HepG2 (cell line): ENCODE data around the gene METTL26. TPM values are rescaled to one million over a fixed set of nuclear protein-coding genes. Genes with fewer than 3 reads are reported as not detected.

Experiments
- ARHGAP35 ChIP-seq: sonication (generic); formaldehyde crosslinking; IDR thresholded peaks from 2 replicates; pipeline ENCODE4 v1.9.0; 2022; ENCODE audit warnings: mild to moderate bottlenecking, inconsistent platforms, moderate library complexity, missing genetic modification reagents, borderline replicate concordance
- ARNTL ChIP-seq: sonication (generic); formaldehyde crosslinking; IDR thresholded peaks from 2 replicates; pipeline ENCODE4 v1.4.0; 2020; ENCODE audit warnings: mild to moderate bottlenecking, missing genetic modification reagents
- ASH2L ChIP-seq: fragments of 300-600, 200-600 bp; sonication (generic); IDR thresholded peaks from 2 replicates; pipeline ENCODE4 v1.7.0; 2017; ENCODE audit warnings: low read depth, mild to moderate bottlenecking, moderate library complexity, mixed read lengths, low read length; ENCODE audit not compliant: insufficient read length
- DR1 ChIP-seq: sonication (generic); formaldehyde crosslinking; IDR thresholded peaks from 2 replicates; pipeline ENCODE4 v1.8.0; 2021; ENCODE audit warnings: mild to moderate bottlenecking, missing genetic modification reagents, inconsistent platforms
- EZH2 ChIP-seq: conservative IDR thresholded peaks from 2 replicates; pipeline ENCODE4 v1.6.1; 2012; ENCODE audit warnings: mild to moderate bottlenecking, low read depth, low read length, moderate library complexity
- HNRNPK ChIP-seq: fragments of 200-400 bp; formaldehyde crosslinking; IDR thresholded peaks from 2 replicates; pipeline ENCODE4 v1.6.1; 2018; ENCODE audit warnings: low read length, low read depth, moderate library complexity, mild to moderate bottlenecking; ENCODE audit not compliant: poor library complexity, severe bottlenecking
- JDP2 ChIP-seq: sonication (generic); formaldehyde crosslinking; IDR thresholded peaks from 2 replicates; pipeline ENCODE4 v1.8.1; 2022; ENCODE audit warnings: missing genetic modification reagents, borderline replicate concordance
- KAT7 ChIP-seq: IDR thresholded peaks from 2 replicates; pipeline ENCODE4 v1.6.1; 2018; ENCODE audit warnings: borderline replicate concordance, missing compliant biosample characterization
- SMAD9 ChIP-seq: sonication (generic); formaldehyde crosslinking; IDR thresholded peaks from 2 replicates; pipeline ENCODE4 v1.5.1; 2020; ENCODE audit warnings: mild to moderate bottlenecking, missing genetic modification reagents
- ZC3H4 ChIP-seq: sonication (generic); formaldehyde crosslinking; IDR thresholded peaks from 2 replicates; pipeline ENCODE4 v1.4.0; 2020; ENCODE audit warnings: missing genetic modification reagents, borderline replicate concordance
- ZFP1 ChIP-seq: IDR thresholded peaks from 2 replicates; pipeline ENCODE4 v1.6.1; 2016
- ZNF543 ChIP-seq: sonication (generic); formaldehyde crosslinking; IDR thresholded peaks from 2 replicates; pipeline ENCODE4 v1.4.0; 2020; ENCODE audit warnings: mild to moderate bottlenecking, missing genetic modification reagents
- ZNF569 ChIP-seq: sonication (generic); formaldehyde crosslinking; IDR thresholded peaks from 2 replicates; pipeline ENCODE4 v1.5.0; 2020; ENCODE audit warnings: mild to moderate bottlenecking, missing genetic modification reagents, moderate library complexity, borderline replicate concordance
- polyA plus RNA-seq, 8 experiments: library from polyadenylated mRNA; depleted of rRNA in 3 of 8; stranded (reverse) in 7 of 8; unstranded in 1 of 8; fragments of >200 nt; fragmentation: Illumina TruSeq in 4 of 8; extraction: Trizol in 4 of 8; gene quantifications; 2 replicates each; pipeline versions ENCODE4 v1.2.1 to v1.2.3, GENCODE V29; 2011 to 2016; ENCODE audit warnings: low read depth in 4 of 8, missing spikeins in 1 of 8, mixed read lengths in 1 of 8; ENCODE audit not compliant: insufficient read depth in 1 of 8
- total RNA-seq, 5 experiments: library from RNA; depleted of rRNA; stranded (reverse); fragments of >200 nt; fragmentation: Illumina TruSeq; extraction: Trizol; gene quantifications; 2 replicates each; pipeline ENCODE4 v1.2.3, GENCODE V29; 2016; ENCODE audit warnings: low read depth in 1 of 5
- TF ChIP-seq, protein P1 (sequence below): sonication (generic); formaldehyde crosslinking; IDR thresholded peaks from 2 replicates; pipeline ENCODE4 v1.5.0; 2020; ENCODE audit warnings: missing genetic modification reagents
- TF ChIP-seq, protein P2 (sequence below): sonication (generic); formaldehyde crosslinking; IDR thresholded peaks from 2 replicates; pipeline ENCODE4 v1.9.0; 2021; ENCODE audit warnings: missing genetic modification reagents, borderline replicate concordance
- TF ChIP-seq, protein P3 (sequence below): sonication (generic); formaldehyde crosslinking; IDR thresholded peaks from 2 replicates; pipeline ENCODE4 v1.4.0; 2020; ENCODE audit warnings: mild to moderate bottlenecking, missing genetic modification reagents
- TF ChIP-seq, protein P4 (sequence below), 2 experiments: sonication (generic) in 1 of 2; formaldehyde crosslinking in 1 of 2; IDR thresholded peaks; 2 replicates each; pipeline versions ENCODE4 v1.5.1 to v1.6.1; 2011 to 2020; ENCODE audit warnings: borderline replicate concordance in 1 of 2, low read depth in 1 of 2, low read length in 1 of 2, mild to moderate bottlenecking in 1 of 2, missing genetic modification reagents in 1 of 2, moderate library complexity in 1 of 2
- TF ChIP-seq, protein P5 (sequence below): sonication (generic); formaldehyde crosslinking; IDR thresholded peaks from 2 replicates; pipeline ENCODE4 v1.5.0; 2020; ENCODE audit warnings: missing genetic modification reagents, mild to moderate bottlenecking, borderline replicate concordance
- TF ChIP-seq, protein P6 (sequence below): sonication (generic); formaldehyde crosslinking; IDR thresholded peaks from 2 replicates; pipeline ENCODE4 v1.8.0; 2022; ENCODE audit warnings: mild to moderate bottlenecking, missing genetic modification reagents, borderline replicate concordance

The METTL26 gene
- total and polyA plus RNA-seq, 2 of the 13 experiments (the other 11 are each of a cell fraction or from before 2014, with no cell fraction given): 65.5 to 70.1 TPM

DNA sequence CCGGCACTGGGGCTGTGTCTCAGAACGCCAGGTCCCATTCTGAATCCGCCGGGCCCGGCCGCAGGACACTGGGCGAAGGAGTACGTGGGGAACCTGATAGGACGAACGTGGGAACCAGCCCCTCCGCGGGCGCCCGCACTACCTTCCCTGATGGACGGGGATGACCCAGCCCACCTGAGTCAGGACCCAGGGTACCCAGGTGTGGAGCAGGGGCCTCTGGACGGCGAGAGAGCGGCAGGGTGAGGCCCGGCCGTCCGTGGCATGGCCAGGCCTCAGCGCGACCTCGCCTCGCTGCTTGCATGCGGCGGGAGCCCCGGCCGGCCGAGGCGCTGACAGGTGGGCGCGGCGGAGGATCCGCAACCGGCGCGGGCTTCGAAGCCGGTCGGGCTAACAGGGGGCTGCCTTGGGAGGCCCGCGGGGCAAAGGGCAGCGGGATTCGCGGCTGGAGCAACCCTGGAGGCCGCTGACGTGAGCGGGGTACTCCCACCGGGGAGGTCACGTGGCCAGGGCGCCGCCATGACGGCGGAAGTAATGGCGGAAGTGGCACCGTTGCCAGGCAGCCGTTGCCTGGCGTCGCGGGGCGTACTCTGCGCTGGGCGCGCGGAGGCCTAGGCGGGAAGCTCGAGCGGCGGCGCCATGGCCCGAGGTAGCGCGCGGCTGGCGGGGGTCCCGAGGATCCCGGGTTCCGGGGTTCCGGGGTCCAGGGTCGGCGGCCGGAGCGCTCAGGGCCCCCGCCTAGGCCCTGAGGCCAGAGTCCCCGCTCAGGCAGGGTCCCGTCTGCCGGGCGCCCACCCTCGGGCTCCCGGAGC, 12.9 kb upstream of the METTL26 start, which contains the start of gene WDR90 (continued):
- TF ChIP-seq ZFP1 (CRISPR knock-in tag) (no peak), EZH2 (no peak), ZC3H4 (CRISPR knock-in tag) (no peak), JDP2 (CRISPR knock-in tag) (no peak), ZNF543 (CRISPR knock-in tag) (peak; percentile 54; the same call in 1 of the 2 replicates), ZNF569 (CRISPR knock-in tag) (peak; percentile 87; the same call in 1 of the 2 replicates), ARHGAP35 (peak; percentile 75; the same call in 1 of the 2 replicates), ARNTL (CRISPR knock-in tag) (peak; percentile 63; the same call in 1 of the 2 replicates), HNRNPK (no peak), DR1 (CRISPR knock-in tag) (peak; percentile 71; the same call in 1 of the 2 replicates), SMAD9 (no peak), KAT7 (CRISPR knock-in tag) (peak; percentile 81; the same call in 1 of the 2 replicates), ASH2L (peak; percentile 48)
- TF ChIP-seq, protein P1, sequence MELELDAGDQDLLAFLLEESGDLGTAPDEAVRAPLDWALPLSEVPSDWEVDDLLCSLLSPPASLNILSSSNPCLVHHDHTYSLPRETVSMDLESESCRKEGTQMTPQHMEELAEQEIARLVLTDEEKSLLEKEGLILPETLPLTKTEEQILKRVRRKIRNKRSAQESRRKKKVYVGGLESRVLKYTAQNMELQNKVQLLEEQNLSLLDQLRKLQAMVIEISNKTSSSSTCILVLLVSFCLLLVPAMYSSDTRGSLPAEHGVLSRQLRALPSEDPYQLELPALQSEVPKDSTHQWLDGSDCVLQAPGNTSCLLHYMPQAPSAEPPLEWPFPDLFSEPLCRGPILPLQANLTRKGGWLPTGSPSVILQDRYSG: no peak
- TF ChIP-seq, protein P2, sequence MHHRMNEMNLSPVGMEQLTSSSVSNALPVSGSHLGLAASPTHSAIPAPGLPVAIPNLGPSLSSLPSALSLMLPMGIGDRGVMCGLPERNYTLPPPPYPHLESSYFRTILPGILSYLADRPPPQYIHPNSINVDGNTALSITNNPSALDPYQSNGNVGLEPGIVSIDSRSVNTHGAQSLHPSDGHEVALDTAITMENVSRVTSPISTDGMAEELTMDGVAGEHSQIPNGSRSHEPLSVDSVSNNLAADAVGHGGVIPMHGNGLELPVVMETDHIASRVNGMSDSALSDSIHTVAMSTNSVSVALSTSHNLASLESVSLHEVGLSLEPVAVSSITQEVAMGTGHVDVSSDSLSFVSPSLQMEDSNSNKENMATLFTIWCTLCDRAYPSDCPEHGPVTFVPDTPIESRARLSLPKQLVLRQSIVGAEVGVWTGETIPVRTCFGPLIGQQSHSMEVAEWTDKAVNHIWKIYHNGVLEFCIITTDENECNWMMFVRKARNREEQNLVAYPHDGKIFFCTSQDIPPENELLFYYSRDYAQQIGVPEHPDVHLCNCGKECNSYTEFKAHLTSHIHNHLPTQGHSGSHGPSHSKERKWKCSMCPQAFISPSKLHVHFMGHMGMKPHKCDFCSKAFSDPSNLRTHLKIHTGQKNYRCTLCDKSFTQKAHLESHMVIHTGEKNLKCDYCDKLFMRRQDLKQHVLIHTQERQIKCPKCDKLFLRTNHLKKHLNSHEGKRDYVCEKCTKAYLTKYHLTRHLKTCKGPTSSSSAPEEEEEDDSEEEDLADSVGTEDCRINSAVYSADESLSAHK (CRISPR knock-in tag): no peak
- TF ChIP-seq, protein P3, sequence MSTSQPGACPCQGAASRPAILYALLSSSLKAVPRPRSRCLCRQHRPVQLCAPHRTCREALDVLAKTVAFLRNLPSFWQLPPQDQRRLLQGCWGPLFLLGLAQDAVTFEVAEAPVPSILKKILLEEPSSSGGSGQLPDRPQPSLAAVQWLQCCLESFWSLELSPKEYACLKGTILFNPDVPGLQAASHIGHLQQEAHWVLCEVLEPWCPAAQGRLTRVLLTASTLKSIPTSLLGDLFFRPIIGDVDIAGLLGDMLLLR (CRISPR knock-in tag): peak; percentile 93
- TF ChIP-seq, protein P4, sequence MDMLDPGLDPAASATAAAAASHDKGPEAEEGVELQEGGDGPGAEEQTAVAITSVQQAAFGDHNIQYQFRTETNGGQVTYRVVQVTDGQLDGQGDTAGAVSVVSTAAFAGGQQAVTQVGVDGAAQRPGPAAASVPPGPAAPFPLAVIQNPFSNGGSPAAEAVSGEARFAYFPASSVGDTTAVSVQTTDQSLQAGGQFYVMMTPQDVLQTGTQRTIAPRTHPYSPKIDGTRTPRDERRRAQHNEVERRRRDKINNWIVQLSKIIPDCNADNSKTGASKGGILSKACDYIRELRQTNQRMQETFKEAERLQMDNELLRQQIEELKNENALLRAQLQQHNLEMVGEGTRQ (IDR thresholded peaks at IDR 0.05; ENCODE audit: low read depth, low read length): peak; percentile 96
- TF ChIP-seq, protein P4 (CRISPR knock-in tag; IDR thresholded peaks at IDR 0.05; ENCODE audit: borderline replicate concordance): peak; percentile 95
- TF ChIP-seq, protein P5, sequence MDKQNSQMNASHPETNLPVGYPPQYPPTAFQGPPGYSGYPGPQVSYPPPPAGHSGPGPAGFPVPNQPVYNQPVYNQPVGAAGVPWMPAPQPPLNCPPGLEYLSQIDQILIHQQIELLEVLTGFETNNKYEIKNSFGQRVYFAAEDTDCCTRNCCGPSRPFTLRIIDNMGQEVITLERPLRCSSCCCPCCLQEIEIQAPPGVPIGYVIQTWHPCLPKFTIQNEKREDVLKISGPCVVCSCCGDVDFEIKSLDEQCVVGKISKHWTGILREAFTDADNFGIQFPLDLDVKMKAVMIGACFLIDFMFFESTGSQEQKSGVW: no peak
- TF ChIP-seq, protein P6, sequence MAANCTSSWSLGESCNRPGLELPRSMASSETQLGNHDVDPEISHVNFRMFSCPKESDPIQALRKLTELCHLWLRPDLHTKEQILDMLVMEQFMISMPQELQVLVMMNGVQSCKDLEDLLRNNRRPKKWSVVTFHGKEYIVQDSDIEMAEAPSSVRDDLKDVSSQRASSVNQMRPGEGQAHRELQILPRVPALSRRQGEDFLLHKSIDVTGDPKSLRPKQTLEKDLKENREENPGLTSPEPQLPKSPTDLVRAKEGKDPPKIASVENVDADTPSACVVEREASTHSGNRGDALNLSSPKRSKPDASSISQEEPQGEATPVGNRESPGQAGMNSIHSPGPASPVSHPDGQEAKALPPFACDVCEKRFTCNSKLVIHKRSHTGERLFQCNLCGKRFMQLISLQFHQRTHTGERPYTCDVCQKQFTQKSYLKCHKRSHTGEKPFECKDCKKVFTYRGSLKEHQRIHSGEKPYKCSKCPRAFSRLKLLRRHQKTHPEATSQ (CRISPR knock-in tag): no peak; the same call in 1 of the 2 replicates
